Osteoblast (primary cell): ENCODE data around the gene FOSL2. TPM values are rescaled to one million over a fixed set of nuclear protein-coding genes. Genes with fewer than 3 reads are reported as not detected.

ENCODE experiments used
- DNase-seq: peaks from one replicate; pipeline ENCODE4 v3.0.0; 2011; ENCODE audit warnings: low spot score, mixed read lengths; ENCODE audit not compliant: insufficient read length; ENCODE audit errors: missing footprints
- H2AFZ ChIP-seq: 2 replicates; pipeline ENCODE4 v1.6.0; 2011; ENCODE audit warnings: mild to moderate bottlenecking, low read length
- H3K27ac ChIP-seq: 2 replicates; pipeline ENCODE4 v1.5.1; 2011; ENCODE audit warnings: mild to moderate bottlenecking, low read depth, low read length, moderate library complexity
- H3K27me3 ChIP-seq: 2 replicates; pipeline ENCODE4 v1.6.0; 2012; ENCODE audit warnings: mild to moderate bottlenecking, control low read depth, inconsistent platforms, low read length, moderate library complexity; ENCODE audit not compliant: insufficient read depth
- H3K36me3 ChIP-seq: 2 replicates; pipeline ENCODE4 v1.5.1; 2011; ENCODE audit warnings: mild to moderate bottlenecking, low read length, control low read depth, moderate library complexity; ENCODE audit not compliant: insufficient read depth
- H3K4me1 ChIP-seq: 2 replicates; pipeline ENCODE4 v1.5.1; 2011; ENCODE audit warnings: mild to moderate bottlenecking, low read length, control low read depth, moderate library complexity; ENCODE audit not compliant: insufficient read depth
- H3K4me2 ChIP-seq: 2 replicates; pipeline ENCODE4 v1.6.0; 2011; ENCODE audit warnings: mild to moderate bottlenecking, low read length; ENCODE audit not compliant: insufficient read depth
- H3K4me3 ChIP-seq: fragments of 200-600 bp; sonication (generic); 3 replicates; pipeline ENCODE4 v1.5.1; 2012; ENCODE audit warnings: mild to moderate bottlenecking, low read length, inconsistent platforms; ENCODE audit not compliant: insufficient read depth
- H3K79me2 ChIP-seq: 2 replicates; pipeline ENCODE4 v1.6.0; 2012; ENCODE audit warnings: mild to moderate bottlenecking, low read length, control low read depth, inconsistent platforms; ENCODE audit not compliant: insufficient read depth
- H3K9me3 ChIP-seq: 2 replicates; pipeline ENCODE4 v1.5.1; 2011; ENCODE audit warnings: low read depth, low read length, control low read depth
- H4K20me1 ChIP-seq: 2 replicates; pipeline ENCODE4 v1.6.0; 2012; ENCODE audit warnings: mild to moderate bottlenecking, low read length, control low read depth; ENCODE audit not compliant: insufficient read depth
- CTCF ChIP-seq: IDR thresholded peaks from 2 replicates; pipeline ENCODE4 v1.5.1; 2011; ENCODE audit warnings: mild to moderate bottlenecking, low read depth, low read length, moderate library complexity; ENCODE audit errors: extremely low read depth
- total RNA-seq: library from RNA; depleted of rRNA; stranded (reverse); fragments of >200 nt; gene quantifications from 2 replicates; pipeline ENCODE4 v1.2.3, GENCODE V29; 2012

Gene FOSL2
- total RNA-seq, 1 donor, result 86.9 TPM

DNA sequence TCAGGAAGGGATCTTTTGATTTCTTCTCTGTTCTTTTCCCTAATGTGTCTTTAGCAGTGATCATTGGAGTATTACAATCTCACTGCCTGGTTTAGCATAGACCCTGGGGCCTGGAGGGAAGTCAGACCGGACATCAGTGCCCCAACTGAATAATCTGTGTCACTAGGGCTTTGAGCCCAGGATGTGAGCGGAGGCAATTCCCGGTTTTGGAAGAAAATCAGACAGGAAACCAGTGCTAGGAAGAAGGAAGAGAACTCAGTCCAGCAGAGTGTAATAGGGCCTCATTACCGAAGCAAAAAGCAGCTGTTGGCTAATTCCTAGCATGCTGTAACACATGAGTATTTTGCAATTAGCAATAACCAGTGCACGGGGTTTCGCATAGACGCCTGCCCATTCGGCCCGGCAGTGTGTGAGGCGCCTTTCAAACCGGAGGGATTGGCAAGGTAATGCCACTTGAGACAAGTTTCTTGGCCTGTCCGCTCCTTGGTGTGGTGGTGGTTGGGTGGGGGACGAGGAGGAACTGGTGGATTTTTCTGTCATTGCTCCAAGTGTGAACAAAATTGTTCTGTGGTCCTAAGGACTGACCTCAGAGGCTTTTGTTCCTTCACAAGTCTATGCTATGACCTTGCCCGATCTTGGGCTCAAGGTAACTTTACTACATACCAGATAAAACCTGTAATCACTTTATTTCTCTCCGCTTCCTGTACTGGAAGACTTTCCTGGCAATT lies 2.8 kb downstream of the FOSL2 start:
- Histone ChIP-seq H3K27ac (peak overlapping the region; percentile 96), H3K4me2 (peak overlapping the region; percentile 90), H3K4me3 (peak overlapping the region; percentile 90), H4K20me1 (peaks cover 61% of the 10 kb centered on the region), H3K27me3 (no peaks in the 10 kb centered on the region), H2AFZ (no peak overlapping the region), H3K4me1 (peaks cover 44% of the 10 kb centered on the region), H3K9me3 (no peaks in the 10 kb centered on the region), H3K79me2 (peaks cover 77% of the 10 kb centered on the region), H3K36me3 (peaks cover 55% of the 10 kb centered on the region)
- peak; percentile 83 for DNase-seq
- TF ChIP-seq CTCF, result no peak

- peaks cover 76% of the 10 kb centered on the region for H4K20me1 ChIP-seq
- H3K27ac ChIP-seq, result peak overlapping the region; percentile 96
These were observed 4.4 kb downstream of the FOSL2 start for GRCh38 chr2:28397043-28397381.

DNA sequence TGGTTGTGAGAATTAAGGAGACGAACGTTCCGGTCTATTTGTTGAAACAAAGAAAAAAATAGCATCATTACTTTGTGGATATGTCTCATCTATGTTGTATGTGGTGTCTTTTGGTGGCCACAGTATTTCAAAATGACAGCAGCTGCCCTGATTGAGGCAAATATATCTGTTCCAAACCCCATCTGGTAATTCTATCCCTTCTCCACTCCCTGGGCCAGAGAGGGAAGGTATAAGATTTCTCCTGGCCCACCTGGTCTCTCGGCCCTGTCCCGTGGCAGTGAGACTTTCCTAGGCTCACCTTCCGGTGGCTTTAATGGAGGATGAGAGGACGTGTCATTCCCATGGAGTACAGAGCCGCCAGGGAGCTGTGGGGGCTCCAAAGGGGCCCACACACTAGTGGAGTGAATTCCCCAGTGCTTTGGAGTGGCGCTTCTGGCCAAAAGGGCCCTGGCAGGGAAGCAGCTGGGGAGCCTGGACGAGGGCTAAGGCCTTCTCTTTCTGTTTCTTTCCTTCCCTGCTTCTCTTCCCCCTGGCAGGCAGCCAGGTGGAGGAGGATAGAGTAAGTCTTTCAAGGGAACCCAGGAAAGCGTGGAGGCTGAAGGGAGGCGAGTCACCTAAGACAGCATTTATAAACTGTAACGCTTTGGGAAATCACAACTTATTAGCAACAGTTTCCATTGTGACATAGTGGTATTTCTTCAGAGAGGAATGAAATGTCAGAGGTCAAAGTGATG lies 5.6 kb downstream of the FOSL2 start:
- H3K4me1 ChIP-seq, result peaks cover 62% of the 10 kb centered on the region
- H3K36me3 ChIP-seq, result peaks cover 82% of the 10 kb centered on the region

More at GRCh38 chr2:28397043-28397381, 4.4 kb downstream of the FOSL2 start:
- H3K36me3 ChIP-seq, result peaks cover 70% of the 10 kb centered on the region
- peaks cover 50% of the 10 kb centered on the region for H3K4me1 ChIP-seq
- H3K4me2 ChIP-seq, result peak overlapping the region; percentile 90
- no peaks in the 10 kb centered on the region for H3K27me3 ChIP-seq
- no peak for TF ChIP-seq CTCF
- no peak for DNase-seq
- H3K4me3 ChIP-seq, result peak overlapping the region; percentile 90
- H3K9me3 ChIP-seq, result no peaks in the 10 kb centered on the region
- no peak overlapping the region for H2AFZ ChIP-seq
- peaks cover 92% of the 10 kb centered on the region for H3K79me2 ChIP-seq

More for the DNA sequence above, 5.6 kb downstream of the FOSL2 start:
- Histone ChIP-seq H3K4me2 (peak overlapping the region; percentile 90), H3K79me2 (peaks cover 100% of the 10 kb centered on the region), H3K27me3 (no peaks in the 10 kb centered on the region), H4K20me1 (peaks cover 89% of the 10 kb centered on the region), H2AFZ (no peak overlapping the region), H3K27ac (peak overlapping the region; percentile 96), H3K4me3 (peak overlapping the region; percentile 90), H3K9me3 (no peaks in the 10 kb centered on the region)
- TF ChIP-seq CTCF, result no peak
- DNase-seq, result peak; percentile 54
